NCI-H446 treated with DMSO at 0.1 percent for 48 hours (cell line): Measurements from ENCODE around the gene B9D1.

ENCODE experiments used
- DNase-seq: peaks from one replicate; lab custom pipeline; 2025; lab: John Stamatoyannopoulos, UW

B9D1 gene, protein sequence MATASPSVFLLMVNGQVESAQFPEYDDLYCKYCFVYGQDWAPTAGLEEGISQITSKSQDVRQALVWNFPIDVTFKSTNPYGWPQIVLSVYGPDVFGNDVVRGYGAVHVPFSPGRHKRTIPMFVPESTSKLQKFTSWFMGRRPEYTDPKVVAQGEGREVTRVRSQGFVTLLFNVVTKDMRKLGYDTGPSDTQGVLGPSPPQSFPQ

DNA sequence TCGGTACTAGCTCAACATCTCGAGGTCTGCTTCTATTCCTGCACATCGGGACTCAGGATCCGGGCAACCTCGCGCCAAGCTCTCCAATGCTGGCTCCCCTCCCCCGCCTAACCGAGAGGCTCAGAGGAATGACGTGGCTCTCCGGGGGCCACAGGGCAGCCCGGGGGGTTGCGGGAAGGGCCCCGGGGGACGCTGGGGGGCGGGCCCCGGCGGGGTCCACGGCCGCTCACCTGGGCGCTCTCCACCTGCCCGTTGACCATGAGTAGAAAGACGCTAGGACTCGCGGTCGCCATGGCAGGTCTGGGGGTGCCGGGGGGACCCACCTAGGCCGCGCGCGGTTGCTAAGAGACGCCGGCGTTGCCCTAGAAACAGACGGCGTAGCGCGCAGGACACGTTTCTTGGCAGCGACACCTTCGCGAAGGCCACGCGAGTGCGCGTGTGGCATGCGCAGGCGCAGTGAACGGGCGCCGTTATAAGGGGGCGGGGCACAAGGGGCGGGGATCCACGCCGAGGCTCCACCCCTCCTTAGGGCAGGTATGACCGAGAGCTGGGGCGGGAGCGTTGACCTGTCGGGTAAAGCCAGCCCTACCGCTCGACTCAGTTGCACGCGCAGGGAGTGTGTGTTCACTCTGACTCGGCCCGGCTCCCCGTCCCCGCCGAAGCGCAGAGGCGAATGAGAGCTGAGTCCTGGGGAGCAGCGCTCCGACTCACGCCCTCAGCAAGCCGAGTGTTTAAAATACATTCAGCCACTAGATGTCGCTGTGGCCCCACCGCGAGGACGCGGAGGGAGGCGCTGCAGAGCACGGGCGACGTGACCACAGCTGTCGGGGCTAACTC is at the start of gene B9D1:
Gene B9D1 (minus strand): TSS at position 447 of the 837 bp plus-strand sequence. CDS start 154 bp downstream, at position 293.
- DNase-seq = peak; percentile 75

DNA sequence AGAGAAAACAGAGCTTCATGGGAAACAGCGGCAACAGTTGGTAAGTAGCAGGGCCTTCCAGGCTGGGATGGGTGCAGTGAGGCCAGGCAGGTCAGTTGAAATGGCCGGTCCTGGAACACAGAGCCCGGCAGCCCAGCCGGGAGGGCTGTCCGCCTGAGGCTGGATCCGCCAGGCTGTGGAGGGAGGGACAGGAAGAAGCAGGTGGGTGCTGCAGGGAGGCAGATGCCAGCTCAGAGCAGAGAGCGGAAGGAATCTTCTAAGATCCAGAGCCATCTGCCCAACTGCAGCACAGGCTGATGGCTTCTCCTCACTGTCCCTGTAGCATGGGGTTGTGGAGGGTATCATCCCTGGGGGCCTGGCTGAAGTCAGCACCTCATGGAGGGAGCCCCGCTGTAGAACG is 49.1 kb upstream of the B9D1 start:
- DNase-seq = no peak

DNA sequence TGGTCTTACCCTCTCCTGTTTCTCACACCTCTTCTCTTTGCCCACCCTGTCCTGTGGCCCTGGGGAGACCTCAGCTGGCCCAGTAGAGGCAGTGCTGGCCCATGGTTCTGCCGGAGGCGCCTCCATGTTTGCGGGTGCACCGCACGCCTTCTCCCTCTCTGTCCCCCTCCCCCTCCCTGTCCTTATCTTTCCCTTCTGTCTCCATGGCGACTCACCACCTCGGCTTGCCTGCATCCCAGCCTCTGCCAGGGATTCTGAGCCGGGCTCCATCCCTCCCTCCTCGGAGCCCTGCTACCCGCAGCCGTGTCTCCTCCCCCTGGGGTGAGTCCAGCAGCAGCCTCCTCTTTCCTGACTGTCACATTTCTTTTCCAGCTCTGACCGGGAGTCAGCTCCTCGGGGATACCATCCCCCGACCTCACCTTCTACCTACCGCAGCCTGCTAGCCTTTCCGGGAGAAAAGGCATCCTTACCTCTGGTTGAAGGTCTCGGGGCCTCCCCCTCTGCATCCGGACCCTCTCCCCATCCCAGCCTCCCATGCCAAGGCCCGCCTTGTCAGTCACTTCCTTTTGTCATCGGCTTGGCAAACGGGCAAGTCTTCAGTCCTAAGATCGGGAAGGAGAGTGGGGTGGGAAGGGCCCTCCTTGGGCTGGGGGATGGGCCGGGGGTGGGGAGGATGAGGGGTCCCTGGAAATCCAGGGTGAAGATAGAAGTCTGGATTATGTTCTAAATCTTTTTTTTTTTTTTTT is 48.5 kb upstream of the B9D1 start, which contains the start of gene RNF112:
Gene RNF112 (plus strand): TSS at position 358 of the 746 bp plus-strand sequence. CDS start 177 bp downstream, at position 535.
- DNase-seq = no peak

DNA sequence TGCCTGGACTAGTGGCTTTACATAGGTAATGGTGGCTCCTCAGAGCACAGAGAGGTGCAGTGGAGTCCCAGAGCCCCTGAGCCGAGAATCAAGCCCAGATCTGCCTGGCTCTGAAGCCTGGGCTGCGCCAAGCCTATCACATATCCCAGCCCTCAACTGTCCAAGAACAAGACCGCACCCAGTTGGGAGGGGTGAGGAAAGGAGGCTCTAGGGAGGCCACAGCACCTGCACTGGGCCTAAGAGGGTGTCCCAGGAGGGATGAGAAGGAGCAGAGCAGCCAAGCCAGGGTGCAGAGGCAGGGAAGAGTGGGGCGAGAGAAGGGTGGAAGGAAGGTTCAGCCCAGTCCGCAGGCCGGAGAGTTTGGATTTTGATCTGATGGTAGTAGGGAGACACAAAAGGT is 47.6 kb upstream of the B9D1 start:
- DNase-seq = no peak

DNA sequence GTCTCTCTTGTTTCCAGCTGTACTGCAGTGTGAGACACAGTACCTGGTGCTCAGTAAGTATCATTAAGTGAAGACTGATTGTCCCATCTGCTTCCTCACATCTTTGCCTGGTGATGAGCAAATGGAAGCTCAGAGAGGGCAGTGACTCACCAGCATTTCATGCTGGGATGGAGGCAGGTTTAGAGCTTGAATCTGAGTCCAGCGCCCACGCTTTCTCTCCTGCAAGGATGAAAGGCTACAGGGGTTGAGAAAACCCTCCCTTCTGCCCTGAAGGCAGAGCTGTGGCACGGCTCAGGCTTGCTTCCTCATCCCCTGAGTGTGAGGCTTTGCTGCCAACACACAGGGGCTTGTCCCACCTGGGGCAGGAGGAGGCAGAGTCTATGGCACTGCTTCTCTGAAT is 47.0 kb upstream of the B9D1 start:
- DNase-seq = no peak

DNA sequence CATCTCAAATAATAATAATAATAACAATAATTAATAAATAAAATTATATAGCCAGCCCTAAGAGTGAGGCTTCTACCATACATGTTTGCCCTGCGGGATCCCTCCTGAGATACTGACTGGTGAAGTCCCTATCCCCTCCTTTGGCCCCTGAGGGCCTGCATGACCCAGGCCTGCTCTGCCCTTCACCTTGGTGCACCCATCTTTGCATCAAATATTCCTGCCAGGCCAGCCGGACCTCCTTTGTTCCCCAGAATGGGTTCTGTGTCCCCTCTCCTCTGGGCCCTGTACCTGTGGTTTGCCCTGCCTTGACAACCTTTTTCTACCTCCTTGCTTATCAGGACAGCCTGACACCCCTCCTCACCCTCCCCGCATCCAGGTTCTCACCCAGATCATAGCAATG is 46.5 kb upstream of the B9D1 start:
- DNase-seq = no peak

DNA sequence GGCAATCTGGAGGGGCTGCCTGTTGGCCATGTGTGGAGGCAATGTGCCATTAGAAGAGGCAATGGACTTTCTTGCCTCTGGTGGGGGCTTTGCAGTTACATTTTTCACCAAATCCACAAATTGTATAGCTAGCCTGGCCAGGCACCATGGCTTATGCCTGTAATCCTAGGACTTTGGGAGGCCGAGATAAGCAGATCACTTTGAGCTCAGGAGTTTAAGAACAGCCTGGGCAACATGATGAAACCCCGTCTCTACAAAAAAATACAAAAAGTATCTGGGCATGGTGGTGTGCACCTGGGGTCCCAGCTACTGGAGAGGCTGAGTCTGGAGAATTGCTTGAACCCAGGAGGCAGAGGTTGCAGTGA is 45.8 kb upstream of the B9D1 start:
- no peak for DNase-seq

DNA sequence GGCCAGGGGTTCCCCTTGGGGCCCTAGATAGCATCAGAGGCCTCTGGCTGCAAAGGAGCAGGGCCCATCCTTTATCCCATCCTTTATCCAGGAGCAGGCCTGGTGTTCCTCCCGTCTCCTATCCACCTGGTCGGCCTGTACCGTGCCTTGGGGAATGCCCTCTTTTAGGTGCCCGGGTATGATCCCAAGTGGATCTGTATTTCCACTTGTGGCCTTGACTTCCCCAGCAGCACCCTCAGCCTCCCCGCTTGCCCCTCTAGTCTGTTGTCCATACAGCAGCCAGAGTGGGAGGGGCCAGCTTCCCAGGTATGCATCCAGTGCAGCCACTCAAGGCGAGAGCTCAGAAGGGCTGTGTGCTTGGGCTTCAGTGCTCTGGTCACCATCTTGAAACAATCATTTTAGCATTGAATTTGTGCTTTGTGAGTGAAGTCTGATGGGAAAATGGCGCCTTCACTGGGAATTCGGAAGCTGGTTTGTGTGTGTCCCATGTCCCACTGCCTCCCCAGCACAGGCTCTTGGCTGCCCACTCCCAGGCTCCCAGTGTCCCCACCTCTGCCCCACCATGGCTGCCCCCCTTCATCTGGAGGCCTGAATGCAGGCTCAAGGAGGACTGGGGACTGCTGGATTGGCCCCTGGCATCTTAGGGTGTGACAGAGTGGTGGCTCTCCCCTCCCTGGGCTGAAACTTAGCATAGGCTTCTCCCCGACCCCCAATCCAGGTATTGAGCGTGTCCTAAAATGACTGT is 45.2 kb upstream of the B9D1 start:
- DNase-seq = no peak

DNA sequence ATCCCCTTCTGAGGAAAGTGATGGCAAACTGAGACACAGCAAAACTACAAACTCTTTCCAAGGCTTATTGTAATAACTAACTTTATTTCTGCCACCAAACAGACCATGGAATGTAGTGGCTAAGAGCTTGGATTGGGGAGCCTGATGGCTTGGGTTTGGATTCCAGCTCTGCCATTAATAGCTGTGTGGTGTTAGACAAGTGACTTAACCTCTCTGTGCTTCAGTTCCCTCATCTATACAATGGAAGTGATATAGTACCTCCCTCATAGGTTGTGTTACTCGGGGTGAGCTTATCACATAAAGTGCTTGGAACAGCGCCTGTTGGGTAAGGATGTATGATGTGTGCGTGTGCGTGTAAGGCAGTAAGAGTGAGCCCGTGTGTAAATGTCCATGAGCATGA is 42.6 kb upstream of the B9D1 start:
- DNase-seq = no peak

DNA sequence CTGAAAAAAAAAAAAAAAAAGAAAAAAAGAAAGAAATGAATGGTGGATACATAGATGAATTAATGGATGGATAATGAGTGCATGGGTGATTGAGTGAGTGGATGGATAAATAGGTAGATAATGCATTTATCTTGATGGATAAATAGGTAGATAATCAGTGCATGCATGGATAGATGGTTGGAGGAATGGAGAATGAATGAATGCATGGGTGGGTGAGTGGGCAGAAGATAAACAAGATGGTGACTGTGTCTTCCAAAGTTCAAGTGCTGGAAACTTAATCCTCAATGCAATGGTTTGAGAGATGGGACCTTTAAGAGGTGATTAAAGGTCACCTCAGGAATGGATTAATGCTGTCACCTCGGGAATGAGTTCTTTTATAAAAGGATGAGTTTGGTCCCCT is 41.7 kb upstream of the B9D1 start:
- DNase-seq = no peak

DNA sequence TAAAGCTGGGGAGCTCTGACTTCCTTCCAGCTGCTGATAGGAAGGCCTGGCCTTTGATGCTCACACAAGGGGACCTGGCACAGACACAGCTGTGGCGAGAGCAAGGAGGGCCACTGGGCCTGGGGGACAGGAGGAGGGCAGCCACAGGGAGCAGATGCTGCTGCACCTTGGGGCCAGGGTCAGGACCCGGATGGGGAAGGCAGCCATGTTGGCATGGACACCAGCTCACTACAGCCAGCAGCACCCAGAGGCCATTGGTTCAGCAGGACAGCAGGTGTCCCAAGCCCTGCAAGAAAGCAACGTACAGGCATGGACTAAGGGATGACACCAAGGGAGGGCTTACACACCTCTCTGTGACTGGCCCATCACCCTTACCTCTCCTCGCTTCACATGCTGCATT is 40.5 kb upstream of the B9D1 start:
- no peak for DNase-seq

DNA sequence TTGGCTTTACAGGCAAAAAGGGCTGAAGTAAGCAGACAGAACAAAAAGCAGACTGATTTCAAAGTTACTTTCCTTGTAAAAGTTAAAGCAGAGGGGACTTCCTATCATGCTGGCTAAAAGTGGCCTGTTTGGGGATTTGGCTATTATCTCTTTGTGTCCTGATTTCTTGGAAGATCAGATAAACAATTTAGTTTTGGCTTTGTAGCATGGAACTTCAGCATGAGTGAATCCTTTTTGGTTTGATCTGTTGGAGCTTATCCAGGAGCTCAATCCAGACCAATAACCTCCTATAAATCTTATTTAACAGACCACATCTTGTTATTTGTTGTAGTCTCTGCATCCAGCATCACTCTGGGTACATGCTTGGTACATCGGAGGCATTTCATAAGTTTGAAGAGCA is 39.6 kb upstream of the B9D1 start:
- DNase-seq = peak; percentile 22

DNA sequence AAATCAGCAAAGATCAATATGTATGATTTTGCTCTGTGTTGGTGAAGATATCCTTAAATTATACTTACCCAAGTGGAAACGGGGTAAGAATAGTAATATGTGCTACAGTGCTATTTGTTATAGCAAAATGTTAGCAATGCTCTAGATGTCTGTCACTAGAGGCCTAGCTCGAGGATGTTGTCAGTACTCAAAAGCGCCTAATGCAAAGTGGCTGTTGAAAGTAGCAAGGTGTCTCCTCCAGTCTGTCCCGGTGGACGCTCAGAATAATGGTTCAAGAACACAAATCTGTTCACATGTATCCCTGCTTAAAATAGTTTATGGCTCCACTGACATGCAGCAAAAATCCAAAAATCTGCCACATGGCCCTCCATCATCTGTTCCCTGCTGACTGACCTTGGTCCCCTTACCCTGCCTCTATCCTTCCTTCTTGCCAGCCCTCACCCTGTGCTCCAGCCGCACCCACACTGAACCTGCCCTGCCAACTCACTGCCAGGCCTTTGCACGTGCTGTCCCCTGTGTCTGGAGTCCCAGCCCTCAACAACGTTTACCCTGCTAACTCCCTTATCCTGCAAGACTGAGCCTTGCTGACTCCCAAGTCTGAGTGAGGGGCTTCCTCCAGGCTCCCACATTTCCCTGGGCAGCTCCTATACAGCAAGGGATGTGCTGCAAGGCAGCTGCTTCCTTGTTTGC is 38.9 kb upstream of the B9D1 start:
- DNase-seq = no peak

DNA sequence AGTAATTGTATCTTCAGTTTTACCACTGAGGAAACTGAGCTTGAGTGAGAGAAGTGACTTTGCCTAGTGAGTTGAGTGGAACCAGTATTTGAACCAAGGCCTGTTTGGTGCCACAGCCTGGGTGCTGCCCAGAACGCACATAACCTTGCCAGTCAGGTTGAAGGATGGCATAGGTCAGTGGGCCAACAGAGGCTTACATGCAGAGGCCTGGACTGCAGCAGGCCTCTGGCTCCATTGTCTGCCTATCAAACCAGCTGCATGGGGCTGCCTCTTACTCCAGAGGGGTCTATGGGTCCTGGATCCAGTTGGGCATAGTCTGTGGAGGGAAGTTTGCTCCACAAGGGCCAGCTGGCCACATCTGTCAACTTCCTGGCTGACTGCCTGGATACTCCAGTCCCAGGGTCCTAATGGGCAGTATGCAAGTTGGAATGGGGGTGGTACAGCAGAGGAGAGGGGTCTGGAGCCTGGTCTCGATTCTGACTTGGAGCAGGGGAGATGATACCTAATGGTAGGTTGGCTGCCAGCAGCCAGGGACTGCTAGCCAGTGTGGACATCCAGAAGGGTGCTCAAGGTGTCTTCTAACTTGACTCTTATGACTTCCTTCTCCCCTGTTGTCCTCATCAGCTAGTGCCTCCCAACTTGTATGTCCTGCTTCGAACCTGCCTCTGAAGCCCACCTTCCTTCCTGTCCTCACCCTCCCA is 37.4 kb upstream of the B9D1 start:
- no peak for DNase-seq

DNA sequence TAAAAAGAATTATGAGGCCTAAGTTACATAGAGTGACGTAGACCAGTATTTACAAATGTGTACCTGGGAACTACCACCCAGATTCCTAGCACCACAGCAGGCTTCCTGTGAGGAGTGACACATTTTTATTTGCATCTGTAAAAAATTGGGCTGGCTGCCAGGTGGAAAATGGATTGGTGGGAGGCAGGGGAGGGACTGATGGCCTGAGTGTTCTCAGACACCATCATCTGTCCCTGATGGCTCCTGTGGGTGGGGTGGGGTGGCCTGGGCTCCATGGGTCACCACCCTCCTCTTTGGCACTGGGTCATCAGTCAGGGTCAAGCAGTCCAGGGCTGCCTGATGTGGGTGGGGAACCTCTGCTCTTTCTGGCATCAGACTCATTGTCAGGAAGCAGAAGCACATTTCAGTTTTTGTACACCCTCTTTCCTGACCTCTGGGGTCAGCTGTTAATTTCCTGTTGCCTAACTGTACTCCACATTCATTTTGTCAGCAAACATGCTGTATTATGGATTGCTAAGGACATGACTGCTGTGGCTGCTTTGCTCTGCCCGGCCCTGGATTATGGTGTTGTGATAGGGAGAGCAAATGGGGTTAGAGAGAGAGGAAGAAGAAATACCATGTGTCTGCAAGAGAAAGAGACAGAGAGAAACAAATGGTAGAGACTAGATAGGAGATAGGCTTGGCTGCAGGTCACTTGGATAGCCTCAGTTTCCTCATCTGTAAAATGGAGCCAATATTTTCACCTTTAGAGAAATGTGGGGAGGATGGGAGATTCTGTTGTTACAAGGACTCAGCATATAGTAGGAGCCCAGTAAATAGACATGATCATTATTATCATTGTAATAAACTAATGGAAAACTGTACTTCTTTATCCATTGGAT is 36.0 kb upstream of the B9D1 start:
- DNase-seq = no peak

DNA sequence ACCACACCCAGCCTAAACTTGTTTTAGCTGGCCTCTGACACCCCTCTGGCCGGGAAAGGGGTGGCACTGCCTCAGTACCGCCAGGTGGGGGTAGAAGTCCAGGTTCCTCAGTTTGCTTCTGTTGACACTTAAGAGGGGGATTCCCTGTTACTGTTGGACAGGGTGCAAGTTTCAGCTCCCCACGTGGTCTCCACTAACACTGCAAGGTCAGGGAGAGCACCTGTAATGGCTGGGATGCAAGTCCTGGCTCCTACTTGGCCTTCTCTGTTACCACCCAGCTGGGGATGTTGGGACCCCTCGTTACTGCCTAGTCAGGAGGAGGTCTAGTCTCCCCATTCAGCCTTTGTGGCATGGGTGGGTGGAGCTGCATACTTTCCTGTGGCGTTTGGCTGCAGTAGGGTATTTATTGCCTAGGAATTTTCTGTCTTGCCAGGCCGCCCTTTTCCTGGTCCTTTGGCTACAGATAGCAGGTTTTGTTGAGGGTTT is 35.1 kb upstream of the B9D1 start:
- no peak for DNase-seq

DNA sequence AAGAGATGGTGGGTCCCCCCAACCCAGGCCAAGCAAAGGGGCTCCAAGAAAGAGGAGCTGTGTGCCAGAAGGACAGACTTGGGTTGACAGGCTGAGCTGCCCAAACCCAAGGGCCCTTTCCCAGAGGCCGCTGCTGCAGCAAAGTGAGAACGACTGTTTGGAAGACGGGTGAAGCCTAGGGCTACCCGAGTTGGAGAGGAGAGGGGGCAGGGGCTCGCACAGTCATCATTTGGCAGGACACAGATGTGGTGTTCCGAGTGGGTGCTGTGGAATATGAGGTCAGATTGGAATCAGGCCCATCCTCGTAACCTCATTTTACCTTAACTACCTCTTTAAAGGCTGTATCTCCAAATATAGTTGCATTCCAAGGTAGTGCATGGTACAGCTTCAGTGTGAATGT is 29.8 kb upstream of the B9D1 start:
- DNase-seq = no peak

DNA sequence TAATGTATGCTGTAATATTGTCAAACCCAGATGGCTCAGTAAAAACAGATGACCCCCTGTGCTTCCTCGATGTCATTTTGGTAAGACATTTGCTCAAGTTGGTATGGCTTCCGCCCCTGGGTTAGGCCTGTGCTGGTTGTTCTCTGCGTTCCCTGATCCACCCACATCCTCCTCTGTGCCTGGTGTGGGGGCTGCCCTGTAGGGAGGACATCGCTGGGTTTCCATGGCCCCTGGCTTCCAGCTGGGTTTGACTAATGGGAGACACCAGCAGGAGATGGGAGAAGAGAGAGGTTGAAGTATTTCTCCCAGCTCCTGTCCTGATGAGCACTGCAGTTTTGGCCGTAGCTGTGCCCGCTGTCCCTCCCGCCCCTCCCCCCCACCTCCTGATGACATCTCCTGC is 28.9 kb upstream of the B9D1 start:
- DNase-seq = no peak

DNA sequence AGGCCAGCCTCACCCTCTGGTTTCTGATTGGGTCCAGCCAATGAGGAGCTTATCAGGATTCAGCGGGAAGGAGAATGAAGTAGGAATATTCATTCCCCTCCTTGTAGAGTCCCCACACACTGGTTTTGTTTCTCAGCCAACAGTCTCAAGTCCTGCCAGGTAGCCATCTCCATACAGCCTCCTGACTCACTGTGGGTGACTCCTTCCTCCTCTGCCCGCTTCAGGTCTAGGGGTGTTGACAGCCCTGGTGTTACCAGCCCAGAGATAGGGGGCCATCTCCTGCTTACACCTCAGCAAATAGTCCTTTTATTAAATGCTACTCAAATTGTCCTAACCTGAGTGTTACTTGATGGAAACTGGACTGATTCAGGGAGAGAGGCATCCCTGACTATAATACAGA is 28.4 kb upstream of the B9D1 start:
- no peak for DNase-seq
